ENCODE data around the gene DCTD.

Gene DCTD

GRCh38 chr4:182893474-182894080 lies 23.6 kb downstream of the DCTD start:
- no peak for DNase-seq (ENCODE audit: low read depth in 1 of 2, low spot score in 1 of 2)

GRCh38 chr4:182893047-182893446 lies 24.1 kb downstream of the DCTD start:
- no peak for DNase-seq (ENCODE audit: low read depth in 1 of 2, low spot score in 1 of 2)

DNA sequence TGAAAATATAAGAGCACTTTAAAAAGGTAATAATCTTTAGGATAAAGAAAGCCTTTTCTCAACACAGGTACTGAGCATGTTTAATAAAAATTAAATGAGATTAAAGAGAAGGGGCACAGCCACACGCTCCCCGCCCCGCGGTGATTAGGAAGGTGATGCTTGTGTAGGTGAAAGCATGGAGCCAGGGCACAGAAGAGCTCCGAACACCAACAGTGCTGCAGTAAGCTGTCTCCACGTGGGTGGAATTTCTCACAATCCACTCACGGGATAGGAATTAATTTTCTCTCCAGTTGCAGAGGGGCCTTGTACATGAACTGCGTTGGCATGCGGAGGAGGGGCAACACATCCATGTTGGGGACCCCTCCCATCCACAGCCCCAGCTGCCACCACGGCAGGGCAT lies 27.0 kb downstream of the DCTD start:
- no peak for DNase-seq (ENCODE audit: low read depth in 1 of 2, low spot score in 1 of 2)

GRCh38 chr4:182888891-182889290 lies 28.3 kb downstream of the DCTD start:
- no peak for DNase-seq (ENCODE audit: low read depth in 1 of 2, low spot score in 1 of 2)

DNA sequence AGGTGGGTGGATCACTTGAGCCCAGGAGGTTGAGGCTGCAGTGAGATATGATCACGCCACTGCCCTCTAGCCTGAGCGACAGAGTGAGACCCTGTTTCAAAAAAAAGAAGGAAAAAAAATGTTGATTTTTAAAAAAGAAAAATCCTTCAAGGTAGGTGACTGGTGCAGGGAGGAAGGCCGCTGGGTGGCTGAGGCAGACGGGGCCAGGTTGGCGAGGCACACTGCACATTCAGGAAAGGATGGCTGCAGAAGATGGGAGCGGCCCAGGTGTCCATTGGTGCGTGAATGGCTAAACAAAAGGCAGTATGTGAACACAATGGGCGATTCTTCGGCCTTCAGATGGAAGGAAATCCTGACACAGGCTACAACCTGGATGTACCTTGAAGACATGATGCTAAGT lies 30.4 kb downstream of the DCTD start:
- DNase-seq (ENCODE audit: low read depth in 1 of 2, low spot score in 1 of 2) = no peak

GRCh38 chr4:182886205-182886604 lies 31.0 kb downstream of the DCTD start:
- no peak for DNase-seq (ENCODE audit: low read depth in 1 of 2, low spot score in 1 of 2)

DNA sequence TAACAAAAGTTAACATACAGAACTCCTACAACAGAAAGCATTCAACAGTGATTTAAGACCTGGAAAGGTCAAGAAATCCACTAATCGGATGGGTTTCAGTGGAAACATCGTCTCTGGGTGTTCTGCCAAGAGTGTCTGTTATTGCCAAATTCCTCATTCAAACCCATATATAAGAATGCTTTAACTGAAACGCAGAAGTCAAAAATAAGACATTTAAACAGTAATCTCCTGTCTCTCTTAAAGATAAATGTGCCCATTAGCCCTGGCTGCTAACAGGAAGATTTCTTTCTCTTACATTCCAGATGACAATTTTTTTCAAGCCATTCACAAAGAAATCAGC lies 31.5 kb downstream of the DCTD start:
- no peak for DNase-seq (ENCODE audit: low read depth in 1 of 2, low spot score in 1 of 2)

DNA sequence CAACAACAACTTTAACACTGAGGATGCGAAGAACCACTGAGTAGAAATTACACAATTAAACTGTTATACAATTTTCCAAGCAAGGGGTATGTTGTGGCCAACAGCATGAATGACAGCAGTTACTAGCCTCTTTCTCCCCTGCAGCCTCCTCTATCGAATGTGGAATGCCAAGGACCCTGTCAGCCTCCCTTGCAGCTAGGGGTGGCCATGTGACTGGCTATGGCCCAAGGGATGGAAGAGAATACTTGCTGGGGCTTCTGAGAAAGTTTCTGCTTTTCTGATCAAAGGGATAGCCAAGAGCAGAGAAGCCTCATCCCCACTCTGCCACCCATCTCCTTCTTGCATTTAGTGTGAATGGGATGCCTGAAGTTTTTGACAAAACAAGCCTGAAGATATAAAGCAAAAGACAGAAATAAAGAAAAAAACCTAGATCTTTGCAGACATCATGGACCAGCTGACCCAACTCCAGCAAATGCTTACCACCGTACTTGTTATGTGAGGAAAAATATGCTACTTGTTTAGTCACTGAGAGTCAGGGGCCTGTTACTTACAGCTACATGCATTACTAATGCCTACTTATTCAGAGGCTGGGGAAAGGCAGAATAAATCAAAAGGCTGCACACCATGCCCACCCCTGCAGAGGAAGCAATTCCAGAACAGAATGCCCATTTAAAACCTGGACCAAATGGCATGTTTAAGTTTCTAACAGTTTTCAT lies 32.0 kb downstream of the DCTD start:
- no peak for DNase-seq (ENCODE audit: low read depth in 1 of 2, low spot score in 1 of 2)

DNA sequence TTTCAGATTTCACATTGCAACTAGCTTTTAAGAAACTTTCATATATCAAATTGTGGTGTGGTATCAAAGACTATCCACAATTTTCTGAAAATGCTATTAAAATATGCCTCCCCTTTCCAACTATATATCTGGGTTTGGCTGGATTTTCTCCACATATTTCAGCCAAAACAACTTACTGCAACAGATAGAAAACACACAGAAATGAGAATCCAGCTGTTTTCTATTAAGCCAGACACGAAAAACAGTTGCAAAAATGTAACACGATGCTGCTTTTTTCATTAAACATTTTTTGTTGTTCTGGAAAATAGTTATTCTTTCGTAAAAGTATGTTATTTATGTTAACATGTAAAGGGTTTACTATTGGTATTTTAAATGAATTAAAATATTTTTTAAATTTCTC lies 33.1 kb downstream of the DCTD start:
- DNase-seq (ENCODE audit: low read depth in 1 of 2, low spot score in 1 of 2) = no peak

DNA sequence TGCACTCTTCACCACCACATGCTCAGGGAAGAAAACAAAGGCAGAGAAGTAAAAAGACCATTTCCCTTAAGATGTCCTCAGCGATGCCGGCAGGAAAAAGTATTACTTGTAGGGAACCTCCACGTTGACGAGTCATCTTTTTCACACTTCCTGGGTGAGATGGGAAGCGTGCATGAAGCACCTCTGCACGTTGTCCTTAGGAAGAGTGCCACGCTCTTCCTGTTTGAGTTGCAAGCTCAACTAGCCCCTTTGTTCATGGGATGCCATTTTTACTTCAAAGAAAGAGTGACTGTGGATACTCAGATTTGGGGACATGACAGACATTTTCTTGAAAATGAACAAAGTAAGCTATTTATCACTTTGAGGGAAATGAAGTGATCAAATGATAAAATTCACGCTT lies 33.8 kb downstream of the DCTD start:
- DNase-seq (ENCODE audit: low read depth in 1 of 2, low spot score in 1 of 2) = no peak

DNA sequence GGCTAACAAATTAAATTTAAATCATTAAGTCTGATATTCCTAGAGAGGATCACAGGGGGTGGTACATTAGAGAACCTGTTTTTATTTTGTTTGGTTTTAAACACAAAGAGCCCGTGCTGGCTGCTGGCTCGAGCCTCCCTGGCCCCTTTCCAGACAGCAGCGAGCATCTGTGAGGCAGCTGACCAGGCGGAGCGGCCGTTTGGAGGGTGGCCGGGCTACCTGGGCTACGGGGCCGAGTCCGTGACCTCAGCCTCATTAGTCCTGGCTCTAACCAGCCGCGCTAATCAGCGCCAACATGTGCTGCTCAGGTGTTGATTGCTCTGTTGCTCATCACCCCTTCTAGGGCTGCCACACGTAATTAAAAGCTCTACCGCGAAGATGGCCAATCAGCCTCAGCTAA lies 35.3 kb downstream of the DCTD start:
- no peak for DNase-seq (ENCODE audit: low read depth in 1 of 2, low spot score in 1 of 2)

DNA sequence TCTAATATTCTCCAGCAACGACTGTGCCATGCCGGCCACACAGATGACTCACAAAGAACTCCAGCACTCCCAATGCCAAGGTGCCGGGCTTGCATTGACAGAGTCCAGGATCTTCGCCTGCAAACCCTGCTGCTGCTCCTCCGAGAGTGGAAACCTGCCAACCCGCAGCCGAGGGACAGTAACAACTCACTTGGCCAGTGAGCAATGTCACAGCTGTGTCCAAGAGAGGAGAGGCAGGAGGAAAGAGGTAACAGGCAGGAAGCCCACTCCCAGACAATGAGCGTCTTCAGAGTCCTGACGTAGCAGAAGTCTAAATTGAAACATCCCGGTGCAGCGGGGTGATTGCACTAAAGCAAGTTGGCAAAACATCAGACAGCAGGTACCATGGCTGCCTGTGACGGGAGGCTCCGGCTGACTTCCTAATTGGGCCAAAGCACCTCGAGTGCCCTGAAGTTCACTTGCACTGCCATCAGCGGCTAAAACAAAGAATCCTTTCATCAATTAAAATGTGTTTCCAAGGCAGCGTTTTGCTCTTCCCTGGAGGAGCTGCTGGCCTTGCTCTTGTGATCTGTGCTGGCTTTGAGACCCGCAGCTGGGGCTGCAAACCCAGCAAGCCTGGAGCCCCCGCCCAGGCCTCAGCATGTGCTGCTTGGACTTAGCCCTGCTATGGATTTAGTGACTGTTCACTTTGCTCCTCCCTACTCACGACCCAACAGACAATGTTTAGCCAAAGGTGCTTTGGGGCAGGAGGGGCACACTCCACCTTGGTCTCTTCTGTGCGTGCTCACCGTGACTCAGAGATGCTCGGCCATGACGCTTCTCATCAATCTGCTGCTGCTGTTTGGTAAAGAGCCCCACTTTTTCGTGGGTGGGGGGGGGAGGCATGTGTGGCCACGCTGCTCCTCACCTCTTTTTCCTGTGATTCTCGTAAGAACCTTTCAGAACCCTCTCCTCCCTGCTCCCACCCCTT lies 36.5 kb downstream of the DCTD start:
- no peak for DNase-seq (ENCODE audit: low read depth in 1 of 2, low spot score in 1 of 2)

DNA sequence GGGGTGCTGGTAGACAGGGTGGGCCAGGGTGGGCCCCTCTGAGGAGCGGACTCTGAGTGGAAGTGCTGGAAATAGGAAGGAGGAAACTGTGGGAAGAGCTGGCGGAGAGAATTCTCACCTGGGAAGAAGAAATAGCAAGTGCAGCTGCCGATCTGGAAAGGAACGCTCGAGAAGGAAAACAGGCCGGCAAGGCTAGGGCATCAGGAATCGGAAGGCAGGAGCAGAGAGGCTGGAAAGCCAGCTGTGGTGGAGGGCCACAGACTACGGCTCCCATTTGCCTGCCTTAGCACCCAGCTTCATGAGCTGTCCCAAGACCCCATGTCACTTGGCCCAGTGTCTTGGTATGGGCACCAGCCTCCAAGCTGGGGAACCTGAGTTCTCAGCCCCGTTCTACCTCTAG lies 37.3 kb downstream of the DCTD start:
- no peak for DNase-seq (ENCODE audit: low read depth in 1 of 2, low spot score in 1 of 2)

- DNase-seq (ENCODE audit: low read depth in 1 of 2, low spot score in 1 of 2) = no peak
Observed at GRCh38 chr4:182878633-182879495, 38.3 kb downstream of the DCTD start.

GRCh38 chr4:182877326-182877883 lies 39.8 kb downstream of the DCTD start:
- no peak for DNase-seq (ENCODE audit: low read depth in 1 of 2, low spot score in 1 of 2)

GRCh38 chr4:182876427-182876826 lies 40.8 kb downstream of the DCTD start:
- no peak for DNase-seq (ENCODE audit: low read depth in 1 of 2, low spot score in 1 of 2)

DNA sequence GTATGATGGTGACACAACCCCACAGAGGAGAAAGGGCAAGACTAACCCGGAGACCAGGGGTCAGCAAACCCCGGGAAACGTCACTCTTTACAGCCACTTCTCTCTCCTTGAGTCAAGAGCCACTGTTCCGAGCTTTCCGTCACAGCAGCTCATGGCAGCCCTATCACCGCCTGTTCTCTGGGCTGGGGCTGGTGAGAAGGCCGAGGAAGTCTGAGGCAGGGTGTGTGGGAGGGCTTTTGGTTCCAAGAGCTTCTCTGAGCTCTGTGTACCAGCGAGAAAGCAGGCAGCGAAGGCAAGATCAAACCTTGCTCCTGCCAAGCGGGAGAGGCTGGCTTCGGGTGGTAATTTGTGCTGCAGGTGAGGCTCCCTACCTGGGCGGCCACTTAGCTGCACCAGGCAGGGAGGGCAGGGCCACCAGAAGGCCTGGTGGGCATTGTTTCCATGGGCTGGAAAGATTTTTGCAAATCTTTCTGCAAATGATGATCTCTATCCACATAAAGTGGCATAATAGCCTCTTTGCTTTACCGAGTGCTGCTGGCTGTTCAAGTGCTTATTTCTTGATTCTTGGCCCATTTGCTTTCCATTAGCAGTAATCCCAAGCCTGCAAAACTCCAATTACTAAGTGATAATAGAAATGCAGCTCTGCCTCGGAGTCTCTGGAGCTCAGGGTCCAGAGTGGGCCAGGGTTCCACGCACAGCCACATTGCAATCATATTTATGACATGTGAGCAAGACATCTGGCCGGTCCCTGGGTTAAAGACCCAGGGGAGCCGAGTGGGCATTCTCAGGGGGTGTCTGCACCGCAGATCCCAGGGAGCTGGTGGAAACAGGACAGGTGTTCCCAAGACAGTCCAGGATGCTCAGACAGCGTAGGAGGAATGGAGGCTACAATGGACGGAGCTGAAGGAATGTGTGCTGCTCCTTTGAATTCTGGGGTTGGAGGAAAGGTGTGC lies 41.5 kb downstream of the DCTD start:
- no peak for DNase-seq (ENCODE audit: low read depth in 1 of 2, low spot score in 1 of 2)

DNA sequence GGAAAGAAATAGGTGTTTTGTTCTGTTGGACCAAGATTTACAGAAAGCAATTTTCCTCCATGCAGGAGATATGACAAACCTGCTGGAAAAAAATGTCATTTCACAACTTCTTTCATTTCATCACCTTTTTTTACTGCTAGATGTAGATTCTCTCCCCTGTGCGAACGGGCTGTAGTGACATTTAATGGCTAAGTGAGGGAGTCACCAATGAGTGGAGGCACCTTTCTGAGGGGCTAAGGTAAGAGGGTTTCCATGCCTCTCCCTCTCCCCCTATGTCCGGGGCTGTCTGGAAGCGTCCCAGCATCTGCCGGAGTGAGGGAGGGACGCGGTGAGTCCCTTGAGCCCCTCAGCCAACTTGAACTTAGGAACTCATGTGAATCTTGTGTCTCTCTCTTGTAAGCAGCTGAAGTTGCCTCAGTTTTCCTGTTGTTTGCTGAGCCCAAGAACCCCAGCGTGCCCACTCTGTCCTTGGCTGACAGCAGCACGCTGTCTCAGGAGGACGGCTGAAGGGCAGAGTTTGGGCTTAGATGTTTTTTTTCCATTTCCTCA lies 42.3 kb downstream of the DCTD start:
- DNase-seq (ENCODE audit: low read depth in 1 of 2, low spot score in 1 of 2) = no peak

DNA sequence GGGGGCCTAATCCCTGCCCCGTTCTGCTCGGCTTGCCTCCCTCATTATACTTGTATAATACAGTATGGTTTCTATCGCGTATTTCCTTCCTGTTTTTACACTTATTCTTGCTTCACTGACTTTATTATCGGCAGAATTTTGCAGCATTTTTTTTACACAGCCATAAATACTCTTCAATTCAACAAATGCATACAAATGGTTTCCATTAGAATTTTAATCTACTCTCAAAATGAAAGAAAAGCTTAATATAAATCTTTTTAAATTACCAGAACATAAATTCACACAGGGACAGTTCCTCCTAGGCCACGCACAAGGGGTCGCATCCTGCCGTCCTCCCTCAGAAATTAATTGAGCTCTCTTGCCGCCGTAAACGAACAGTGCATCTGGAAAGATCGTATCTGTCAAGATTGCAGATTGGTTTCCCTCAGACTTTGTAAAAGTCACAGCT lies 42.9 kb downstream of the DCTD start:
- DNase-seq (ENCODE audit: low read depth in 1 of 2, low spot score in 1 of 2) = no peak
